Measurements from ENCODE around the gene MDFIC2.

DNA sequence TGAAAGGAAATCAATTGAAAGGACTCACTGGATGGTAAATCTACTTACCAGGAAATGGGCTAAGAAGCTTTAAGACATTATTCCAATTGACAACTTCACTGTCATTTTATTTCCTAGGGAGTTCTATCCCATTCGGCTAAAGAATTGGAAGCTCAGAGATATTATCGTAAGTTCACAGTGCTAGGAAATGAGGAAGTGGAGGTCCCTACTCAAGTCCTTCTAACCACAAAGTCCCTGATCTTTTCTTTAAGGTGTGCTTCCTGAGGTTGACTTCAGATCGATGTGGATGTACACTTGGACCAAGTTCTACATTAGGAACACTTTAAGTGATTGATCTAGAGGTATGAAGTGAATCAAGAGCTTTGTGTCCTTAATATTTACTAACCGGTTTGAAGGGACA is 63.6 kb downstream of the MDFIC2 start:
- TF ChIP-seq, protein P1, sequence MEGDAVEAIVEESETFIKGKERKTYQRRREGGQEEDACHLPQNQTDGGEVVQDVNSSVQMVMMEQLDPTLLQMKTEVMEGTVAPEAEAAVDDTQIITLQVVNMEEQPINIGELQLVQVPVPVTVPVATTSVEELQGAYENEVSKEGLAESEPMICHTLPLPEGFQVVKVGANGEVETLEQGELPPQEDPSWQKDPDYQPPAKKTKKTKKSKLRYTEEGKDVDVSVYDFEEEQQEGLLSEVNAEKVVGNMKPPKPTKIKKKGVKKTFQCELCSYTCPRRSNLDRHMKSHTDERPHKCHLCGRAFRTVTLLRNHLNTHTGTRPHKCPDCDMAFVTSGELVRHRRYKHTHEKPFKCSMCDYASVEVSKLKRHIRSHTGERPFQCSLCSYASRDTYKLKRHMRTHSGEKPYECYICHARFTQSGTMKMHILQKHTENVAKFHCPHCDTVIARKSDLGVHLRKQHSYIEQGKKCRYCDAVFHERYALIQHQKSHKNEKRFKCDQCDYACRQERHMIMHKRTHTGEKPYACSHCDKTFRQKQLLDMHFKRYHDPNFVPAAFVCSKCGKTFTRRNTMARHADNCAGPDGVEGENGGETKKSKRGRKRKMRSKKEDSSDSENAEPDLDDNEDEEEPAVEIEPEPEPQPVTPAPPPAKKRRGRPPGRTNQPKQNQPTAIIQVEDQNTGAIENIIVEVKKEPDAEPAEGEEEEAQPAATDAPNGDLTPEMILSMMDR (conservative IDR thresholded peaks at IDR 0.05; ENCODE audit: low read length), result no peak
- TF ChIP-seq EZH2phosphoT487 (IDR thresholded peaks at IDR 0.05; ENCODE audit: borderline replicate concordance, low read depth, low read length), result no peak

All from OCI-LY7 (cell line).